B cell (primary cell): ENCODE measurements around the gene MSH3.

Experiments used
- CTCF ChIP-seq: fragments of 200-600 bp; IDR thresholded peaks from one replicate; pipeline ENCODE4 v1.8.0; 2022; ENCODE audit warnings: antibody characterized with exemption, mild to moderate bottlenecking
- EZH2 ChIP-seq: IDR thresholded peaks from 2 replicates; pipeline ENCODE4 v1.6.1; 2012; ENCODE audit warnings: borderline replicate concordance, low read depth, mild to moderate bottlenecking, moderate library complexity, low read length; ENCODE audit not compliant: insufficient read depth, poor library complexity, severe bottlenecking

- TF ChIP-seq EZH2 (no peak), CTCF (no peak)
Observed at GRCh38 chr5:80753712-80754111, 99.3 kb downstream of the MSH3 start.
